GM23338 (cell line): ENCODE measurements around the gene NPAS2.

Experiments used
- CREB1 ChIP-seq: fragments of 250-450 bp; sonication (Bioruptor Pico); IDR thresholded peaks from 2 replicates; pipeline ENCODE4 v1.5.0; 2020; ENCODE audit warnings: low read depth, mild to moderate bottlenecking, moderate library complexity
- CTCF ChIP-seq, 2 experiments: fragments of 200-600 bp in 1 of 2; sonication (generic) in 1 of 2; conservative IDR thresholded peaks; 2 replicates each; pipeline versions ENCODE4 v1.5.1 to v1.6.1; 2016 to 2017; ENCODE audit warnings: antibody characterized with exemption in 2 of 2, low read depth in 2 of 2, mild to moderate bottlenecking in 2 of 2, moderate library complexity in 1 of 2
- ETS1 ChIP-seq: IDR thresholded peaks from 2 replicates; pipeline ENCODE4 v1.6.1; 2016; ENCODE audit warnings: antibody characterized with exemption
- EZH2 ChIP-seq: fragments of 200-600 bp; sonication (generic); IDR thresholded peaks from one replicate; pipeline ENCODE4 v1.8.0; 2017; ENCODE audit warnings: antibody characterized with exemption, mild to moderate bottlenecking, low read depth; ENCODE audit not compliant: unreplicated experiment
- EZH2phosphoT487 ChIP-seq: fragments of 200-600 bp; sonication (generic); IDR thresholded peaks from one replicate; pipeline ENCODE4 v1.8.1; 2018; ENCODE audit warnings: antibody characterized with exemption; ENCODE audit not compliant: unreplicated experiment
- JUNB ChIP-seq: IDR thresholded peaks from one replicate; pipeline ENCODE4 v1.6.1; 2016; ENCODE audit warnings: antibody characterized with exemption; ENCODE audit not compliant: unreplicated experiment
- POLR2AphosphoS5 ChIP-seq: IDR thresholded peaks from 2 replicates; pipeline ENCODE4 v1.6.1; 2016; ENCODE audit warnings: antibody characterized with exemption, low read depth
- REST ChIP-seq: IDR thresholded peaks from one replicate; pipeline ENCODE4 v1.6.1; 2018; ENCODE audit warnings: antibody characterized with exemption; ENCODE audit not compliant: unreplicated experiment

GRCh38 chr2:101036562-101036961, 216.6 kb downstream of the NPAS2 start:
- TF ChIP-seq CTCF (conservative IDR thresholded peaks at IDR 0.05; ENCODE audit: low read depth in 2 of 2), result peak in 1 of 2 experiments; percentile 57; a peak in 3 of 4 replicates
- no peak for TF ChIP-seq POLR2AphosphoS5
- no peak for TF ChIP-seq JUNB
- TF ChIP-seq CREB1 (CRISPR knock-in tag), result no peak
- TF ChIP-seq EZH2, result no peak
- no peak for TF ChIP-seq EZH2phosphoT487
- TF ChIP-seq REST, result no peak
- no peak for TF ChIP-seq ETS1
